ENCODE data around the gene NCEH1. TPM values are rescaled to one million over a fixed set of nuclear protein-coding genes. Genes with fewer than 3 reads are reported as not detected.

Gene NCEH1
- total RNA-seq, 2 donors from 2014 or later, result 6.9 to 10.1 TPM

GRCh38 chr3:172676196-172676922, 34.5 kb downstream of the NCEH1 start:
- DNase-seq (no peak), ATAC-seq (no peak)
- no peak overlapping the region for H3K4me3 ChIP-seq
- WGBS, 2 donors, result 79 to 82% methylated on average over 21 of the region's 21 CpGs
- H3K36me3 ChIP-seq (replicated peaks in 1 of 2; ENCODE audit: insufficient read depth in 1 of 2, low read depth in 2 of 2), result no peaks in the 10 kb centered on the region
- peaks cover 8% of the 10 kb centered on the region for H3K4me1 ChIP-seq
- no peak overlapping the region for H3K27ac ChIP-seq
- no peaks in the 10 kb centered on the region for H3K9me3 ChIP-seq
- intact Hi-C loops (cut with DNase I), result no loop called here
- TF ChIP-seq CTCF (IDR thresholded peaks at IDR 0.05), result no peak
- TF ChIP-seq POLR2A (IDR thresholded peaks at IDR 0.05), result no peak
- H3K27me3 ChIP-seq, result no peaks in the 10 kb centered on the region

GRCh38 chr3:172675441-172676193, 35.2 kb downstream of the NCEH1 start:
- DNase-seq (no peak), ATAC-seq (no peak)
- Histone ChIP-seq H3K36me3 (replicated peaks in 1 of 2; ENCODE audit: insufficient read depth in 1 of 2, low read depth in 2 of 2) (no peaks in the 10 kb centered on the region), H3K27me3 (no peaks in the 10 kb centered on the region), H3K9me3 (no peaks in the 10 kb centered on the region), H3K27ac (no peak overlapping the region), H3K4me3 (no peak overlapping the region), H3K4me1 (peaks cover 8% of the 10 kb centered on the region)
- TF ChIP-seq CTCF (IDR thresholded peaks at IDR 0.05) (peak; percentile 38 to 78 (median 62)), POLR2A (IDR thresholded peaks at IDR 0.05) (no peak)
- intact Hi-C loops (cut with DNase I), result no loop called here
- WGBS, 2 donors, result 32 to 36% methylated on average over 7 of the region's 7 CpGs

- Histone ChIP-seq H3K4me3 (no peak overlapping the region), H3K4me1 (peaks cover 8% of the 10 kb centered on the region), H3K27me3 (no peaks in the 10 kb centered on the region), H3K36me3 (replicated peaks in 1 of 2; ENCODE audit: insufficient read depth in 1 of 2, low read depth in 2 of 2) (no peaks in the 10 kb centered on the region), H3K27ac (no peak overlapping the region), H3K9me3 (no peaks in the 10 kb centered on the region)
- intact Hi-C loops (cut with DNase I), result no loop called here
- WGBS, 2 donors, result 29 to 56% methylated on average over 2 of the region's 2 CpGs
- peak; percentile 44 to 59 (median 52) for DNase-seq
- ATAC-seq, result no peak
- TF ChIP-seq CTCF (IDR thresholded peaks at IDR 0.05) (peak in 6 of 7 experiments; percentile 43 to 58 (median 48)), POLR2A (IDR thresholded peaks at IDR 0.05) (no peak)
These were observed 37.6 kb downstream of the NCEH1 start for GRCh38 chr3:172673210-172673679.

- H3K27me3 ChIP-seq, result no peaks in the 10 kb centered on the region
- TF ChIP-seq POLR2A (IDR thresholded peaks at IDR 0.05) (no peak), CTCF (IDR thresholded peaks at IDR 0.05) (no peak)
- WGBS, 2 donors, result 58 to 71% methylated on average over 4 of the region's 4 CpGs
- ATAC-seq, result no peak
- peaks cover 8% of the 10 kb centered on the region for H3K4me1 ChIP-seq
- no peak overlapping the region for H3K27ac ChIP-seq
- intact Hi-C loops (cut with DNase I), result no loop called here
- H3K9me3 ChIP-seq, result no peaks in the 10 kb centered on the region
- no peak for DNase-seq
- H3K4me3 ChIP-seq, result no peak overlapping the region
- H3K36me3 ChIP-seq (replicated peaks in 1 of 2; ENCODE audit: insufficient read depth in 1 of 2, low read depth in 2 of 2), result no peaks in the 10 kb centered on the region
These were observed 41.8 kb downstream of the NCEH1 start for GRCh38 chr3:172669021-172669420.
